SK-N-SH (cell line): ENCODE measurements around the gene AMD1.

Source experiments
- EZH2phosphoT487 ChIP-seq: fragments of 200-600 bp; sonication (generic); IDR thresholded peaks from 2 replicates; pipeline ENCODE4 v1.6.1; 2017; ENCODE audit warnings: low read depth, mixed run types, mild to moderate bottlenecking, antibody characterized with exemption, moderate library complexity, borderline replicate concordance
- TF ChIP-seq, protein P1 (sequence below): IDR thresholded peaks from 2 replicates; pipeline ENCODE4 v1.4.0; 2012; ENCODE audit warnings: low read depth
- TF ChIP-seq, protein P2 (sequence below): fragments of 150-350 bp; IDR thresholded peaks from 2 replicates; pipeline ENCODE4 v1.6.1; 2017; ENCODE audit warnings: antibody characterized with exemption, low read length, low read depth, borderline replicate concordance

DNA sequence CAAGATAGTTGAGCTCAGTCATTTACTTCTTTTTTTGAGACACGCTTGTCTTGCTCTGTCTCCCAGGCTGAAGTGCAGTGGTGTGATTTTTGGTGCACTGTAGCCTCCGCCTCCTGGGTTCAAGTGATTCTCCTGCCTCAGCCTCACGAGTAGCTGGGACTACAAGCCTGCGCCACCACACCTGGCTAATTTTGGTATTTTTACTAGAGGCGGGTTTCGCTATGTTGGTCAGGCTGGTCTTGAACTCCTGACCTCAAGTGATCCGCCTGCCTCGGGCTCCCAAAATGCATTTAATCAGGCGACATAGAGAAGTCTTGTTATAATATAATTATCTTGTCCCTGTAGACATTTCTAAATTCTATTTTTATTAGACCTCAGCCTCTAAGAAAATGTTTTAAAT, 6.1 kb downstream of the AMD1 start:
- TF ChIP-seq, protein P1, sequence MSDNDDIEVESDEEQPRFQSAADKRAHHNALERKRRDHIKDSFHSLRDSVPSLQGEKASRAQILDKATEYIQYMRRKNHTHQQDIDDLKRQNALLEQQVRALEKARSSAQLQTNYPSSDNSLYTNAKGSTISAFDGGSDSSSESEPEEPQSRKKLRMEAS, result no peak
- TF ChIP-seq, protein P2, sequence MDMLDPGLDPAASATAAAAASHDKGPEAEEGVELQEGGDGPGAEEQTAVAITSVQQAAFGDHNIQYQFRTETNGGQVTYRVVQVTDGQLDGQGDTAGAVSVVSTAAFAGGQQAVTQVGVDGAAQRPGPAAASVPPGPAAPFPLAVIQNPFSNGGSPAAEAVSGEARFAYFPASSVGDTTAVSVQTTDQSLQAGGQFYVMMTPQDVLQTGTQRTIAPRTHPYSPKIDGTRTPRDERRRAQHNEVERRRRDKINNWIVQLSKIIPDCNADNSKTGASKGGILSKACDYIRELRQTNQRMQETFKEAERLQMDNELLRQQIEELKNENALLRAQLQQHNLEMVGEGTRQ, result no peak
- TF ChIP-seq EZH2phosphoT487, result no peak
